OCI-LY1 (cell line): ENCODE data around the gene PLEKHM3.

Source experiments
- EZH2 ChIP-seq: fragments of 200-600 bp; sonication (generic), shearing (Covaris generic); IDR thresholded peaks from 2 replicates; pipeline ENCODE4 v1.8.0; 2017; ENCODE audit warnings: borderline replicate concordance, mixed run types, mild to moderate bottlenecking, antibody characterized with exemption, low read length, moderate library complexity, mixed read lengths
- TF ChIP-seq, protein P1 (sequence below): fragments of 200-600 bp; sonication (generic), shearing (Covaris generic); IDR thresholded peaks from 2 replicates; pipeline ENCODE4 v1.5.1; 2017; ENCODE audit warnings: mild to moderate bottlenecking, antibody characterized with exemption, low read length, moderate library complexity, mixed read lengths

DNA sequence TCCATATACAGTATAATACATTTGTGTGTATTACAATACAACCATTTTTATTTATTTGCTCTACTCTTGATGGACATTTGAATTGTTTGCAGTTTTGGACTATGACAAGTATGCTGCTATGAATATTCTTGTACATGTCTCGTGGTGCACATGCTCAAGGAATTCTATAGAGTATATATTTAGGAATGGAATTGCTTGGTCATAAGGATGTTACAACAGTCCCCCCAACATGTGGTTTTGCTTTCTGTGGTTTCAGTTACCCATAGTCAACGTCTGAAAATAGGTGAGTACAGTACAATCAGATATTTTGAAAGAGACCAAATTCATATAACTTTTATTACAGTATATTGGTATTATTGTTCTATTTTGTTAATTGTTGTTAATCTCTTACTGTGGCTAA, 24.1 kb upstream of the PLEKHM3 start:
- no peak for TF ChIP-seq EZH2
- TF ChIP-seq, protein P1, sequence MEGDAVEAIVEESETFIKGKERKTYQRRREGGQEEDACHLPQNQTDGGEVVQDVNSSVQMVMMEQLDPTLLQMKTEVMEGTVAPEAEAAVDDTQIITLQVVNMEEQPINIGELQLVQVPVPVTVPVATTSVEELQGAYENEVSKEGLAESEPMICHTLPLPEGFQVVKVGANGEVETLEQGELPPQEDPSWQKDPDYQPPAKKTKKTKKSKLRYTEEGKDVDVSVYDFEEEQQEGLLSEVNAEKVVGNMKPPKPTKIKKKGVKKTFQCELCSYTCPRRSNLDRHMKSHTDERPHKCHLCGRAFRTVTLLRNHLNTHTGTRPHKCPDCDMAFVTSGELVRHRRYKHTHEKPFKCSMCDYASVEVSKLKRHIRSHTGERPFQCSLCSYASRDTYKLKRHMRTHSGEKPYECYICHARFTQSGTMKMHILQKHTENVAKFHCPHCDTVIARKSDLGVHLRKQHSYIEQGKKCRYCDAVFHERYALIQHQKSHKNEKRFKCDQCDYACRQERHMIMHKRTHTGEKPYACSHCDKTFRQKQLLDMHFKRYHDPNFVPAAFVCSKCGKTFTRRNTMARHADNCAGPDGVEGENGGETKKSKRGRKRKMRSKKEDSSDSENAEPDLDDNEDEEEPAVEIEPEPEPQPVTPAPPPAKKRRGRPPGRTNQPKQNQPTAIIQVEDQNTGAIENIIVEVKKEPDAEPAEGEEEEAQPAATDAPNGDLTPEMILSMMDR: no peak
